Measurements from ENCODE around the gene ANKRD63. TPM values are rescaled to one million over a fixed set of nuclear protein-coding genes. Genes with fewer than 3 reads are reported as not detected.
A peak's percentile ranks its signal among the peaks of the same experiment; 100 is the strongest.

The ANKRD63 gene
- total RNA-seq, 1 experiment from 2014 or later = 1.2 TPM

DNA sequence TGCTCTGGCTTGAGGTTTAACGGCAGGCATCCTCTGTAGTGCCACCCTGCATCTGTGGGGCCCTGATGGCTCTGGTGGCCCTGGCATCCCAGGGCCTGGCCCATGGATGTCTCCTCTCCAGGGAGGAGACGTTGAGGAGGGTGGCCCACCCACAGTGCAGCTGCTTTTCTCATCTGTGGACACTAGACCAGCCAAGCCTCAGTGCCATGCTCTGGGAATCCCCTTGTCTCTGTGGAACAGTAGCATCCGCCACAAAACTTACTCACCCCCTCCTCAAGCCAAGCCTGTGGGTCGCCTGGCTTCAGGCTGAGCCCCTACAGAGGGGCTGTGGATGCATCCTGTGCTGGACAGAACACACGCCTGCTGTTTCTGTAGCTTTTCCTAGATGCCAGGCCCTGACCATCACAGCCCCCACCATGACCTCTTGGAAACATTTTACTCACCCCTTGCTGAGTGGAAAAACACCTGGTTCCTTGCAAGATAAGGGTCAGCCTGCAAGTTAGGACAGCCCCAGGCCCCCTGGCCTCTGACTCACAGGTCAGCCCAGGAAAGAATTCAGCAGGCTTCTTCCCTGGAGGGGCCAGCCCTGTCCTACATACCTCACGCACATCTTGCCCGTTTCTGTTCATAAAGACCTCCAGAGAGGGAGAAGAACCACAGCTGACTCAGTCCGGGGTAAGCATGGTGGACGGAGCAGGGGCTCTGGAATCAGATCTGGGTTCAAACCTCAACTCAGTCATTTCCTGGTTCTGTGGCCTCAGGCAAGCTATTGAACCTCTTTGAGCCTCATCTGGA, 25.0 kb downstream of the ANKRD63 start (continued):
- TF ChIP-seq, protein P1, sequence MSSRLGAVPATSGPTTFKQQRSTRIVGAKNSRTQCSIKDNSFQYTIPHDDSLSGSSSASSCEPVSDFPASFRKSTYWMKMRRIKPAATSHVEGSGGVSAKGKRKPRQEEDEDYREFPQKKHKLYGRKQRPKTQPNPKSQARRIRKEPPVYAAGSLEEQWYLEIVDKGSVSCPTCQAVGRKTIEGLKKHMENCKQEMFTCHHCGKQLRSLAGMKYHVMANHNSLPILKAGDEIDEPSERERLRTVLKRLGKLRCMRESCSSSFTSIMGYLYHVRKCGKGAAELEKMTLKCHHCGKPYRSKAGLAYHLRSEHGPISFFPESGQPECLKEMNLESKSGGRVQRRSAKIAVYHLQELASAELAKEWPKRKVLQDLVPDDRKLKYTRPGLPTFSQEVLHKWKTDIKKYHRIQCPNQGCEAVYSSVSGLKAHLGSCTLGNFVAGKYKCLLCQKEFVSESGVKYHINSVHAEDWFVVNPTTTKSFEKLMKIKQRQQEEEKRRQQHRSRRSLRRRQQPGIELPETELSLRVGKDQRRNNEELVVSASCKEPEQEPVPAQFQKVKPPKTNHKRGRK (CRISPR knock-in tag; IDR thresholded peaks at IDR 0.05; ENCODE audit: borderline replicate concordance) = no peak

DNA sequence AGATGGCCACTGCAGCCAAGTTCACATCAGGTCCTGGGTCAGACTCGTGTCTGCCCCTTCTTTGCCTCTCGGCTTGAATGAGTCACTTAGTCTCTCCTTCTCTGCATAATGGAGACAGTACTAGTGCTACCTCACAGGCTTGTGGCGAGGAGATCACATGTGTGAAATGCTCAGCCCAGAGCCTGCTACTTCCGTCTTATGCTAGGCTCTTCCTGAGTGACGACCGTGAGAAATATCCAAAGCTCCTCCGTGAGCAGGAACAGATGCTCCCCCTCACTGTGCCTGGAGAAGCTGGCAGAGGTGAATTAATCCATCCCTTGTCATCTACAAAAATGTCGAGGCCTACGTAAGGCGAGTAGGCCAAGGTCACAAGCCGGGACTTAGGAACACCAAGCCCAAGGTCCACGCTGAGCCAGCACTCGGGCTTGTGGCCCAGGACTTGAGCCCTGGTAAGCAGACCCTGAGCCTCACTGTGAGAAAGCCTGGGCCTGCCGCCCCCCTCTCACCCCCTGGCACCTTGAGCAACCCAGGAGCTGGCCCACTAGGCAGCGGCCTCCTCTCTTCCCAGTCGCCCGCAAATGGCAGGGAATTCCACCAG, 26.1 kb downstream of the ANKRD63 start:
- H3K4me1 Mint-ChIP-seq = peaks cover 31% of the 10 kb centered on the region
- ChIA-PET POLR2A (no interaction called here), CTCF (interaction anchor here (0.9 to 15.1 kb wide), 7 partner anchors 17 to 227 kb away, joined by 3 to 224 read pairs (median 15); partner anchors contain the start of gene PAK6)
- H3K4me3 Mint-ChIP-seq = no peak overlapping the region
- DNase-seq (ENCODE audit: low spot score) (no peak), ATAC-seq (no peak)
- no peaks in the 10 kb centered on the region for H3K9me3 Mint-ChIP-seq
- H3K27ac Mint-ChIP-seq = peak overlapping the region; percentile 54
- no peaks in the 10 kb centered on the region for H3K36me3 Mint-ChIP-seq
- peaks cover 22% of the 10 kb centered on the region for H3K27me3 Mint-ChIP-seq (ENCODE audit: low read depth)
- TF ChIP-seq MYBL2 (CRISPR knock-in tag; IDR thresholded peaks at IDR 0.05) = no peak

DNA sequence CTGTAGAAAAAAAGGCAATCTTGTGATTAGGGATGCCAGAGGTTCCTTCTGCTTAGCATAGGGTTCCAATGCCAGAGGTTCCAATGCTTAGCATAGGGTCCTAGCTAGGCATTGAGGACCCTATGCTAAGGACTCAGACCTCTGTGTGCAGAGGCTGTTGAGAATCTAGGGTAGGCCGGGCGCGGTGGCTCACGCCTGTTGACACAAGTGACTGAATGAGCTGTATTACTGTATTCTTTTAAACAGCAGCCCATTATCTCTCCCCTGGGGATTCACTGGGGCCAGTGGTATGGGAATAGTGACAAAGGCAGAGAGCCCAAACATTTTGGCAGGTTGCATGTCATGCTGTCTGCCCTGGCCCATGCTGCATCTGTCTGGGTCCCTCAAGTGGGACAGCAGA, 27.8 kb downstream of the ANKRD63 start:
- no peak for ATAC-seq
- Mint-ChIP-seq H3K4me1 (peaks cover 33% of the 10 kb centered on the region), H3K27me3 (ENCODE audit: low read depth) (peaks cover 35% of the 10 kb centered on the region), H3K36me3 (no peaks in the 10 kb centered on the region), H3K4me3 (no peak overlapping the region), H3K9me3 (no peaks in the 10 kb centered on the region), H3K27ac (no peak overlapping the region)
- DNase-seq (ENCODE audit: low spot score) = no peak
- TF ChIP-seq NFYB (CRISPR knock-in tag; conservative IDR thresholded peaks at IDR 0.05; ENCODE audit: low read depth) (no peak), CREB1 (CRISPR knock-in tag; IDR thresholded peaks at IDR 0.05) (no peak), CBFB (CRISPR knock-in tag; IDR thresholded peaks at IDR 0.05; ENCODE audit: low read depth) (no peak), TEAD4 (CRISPR knock-in tag; IDR thresholded peaks at IDR 0.05) (no peak), CREM (CRISPR knock-in tag; IDR thresholded peaks at IDR 0.05) (no peak)
- TF ChIP-seq, protein P2, sequence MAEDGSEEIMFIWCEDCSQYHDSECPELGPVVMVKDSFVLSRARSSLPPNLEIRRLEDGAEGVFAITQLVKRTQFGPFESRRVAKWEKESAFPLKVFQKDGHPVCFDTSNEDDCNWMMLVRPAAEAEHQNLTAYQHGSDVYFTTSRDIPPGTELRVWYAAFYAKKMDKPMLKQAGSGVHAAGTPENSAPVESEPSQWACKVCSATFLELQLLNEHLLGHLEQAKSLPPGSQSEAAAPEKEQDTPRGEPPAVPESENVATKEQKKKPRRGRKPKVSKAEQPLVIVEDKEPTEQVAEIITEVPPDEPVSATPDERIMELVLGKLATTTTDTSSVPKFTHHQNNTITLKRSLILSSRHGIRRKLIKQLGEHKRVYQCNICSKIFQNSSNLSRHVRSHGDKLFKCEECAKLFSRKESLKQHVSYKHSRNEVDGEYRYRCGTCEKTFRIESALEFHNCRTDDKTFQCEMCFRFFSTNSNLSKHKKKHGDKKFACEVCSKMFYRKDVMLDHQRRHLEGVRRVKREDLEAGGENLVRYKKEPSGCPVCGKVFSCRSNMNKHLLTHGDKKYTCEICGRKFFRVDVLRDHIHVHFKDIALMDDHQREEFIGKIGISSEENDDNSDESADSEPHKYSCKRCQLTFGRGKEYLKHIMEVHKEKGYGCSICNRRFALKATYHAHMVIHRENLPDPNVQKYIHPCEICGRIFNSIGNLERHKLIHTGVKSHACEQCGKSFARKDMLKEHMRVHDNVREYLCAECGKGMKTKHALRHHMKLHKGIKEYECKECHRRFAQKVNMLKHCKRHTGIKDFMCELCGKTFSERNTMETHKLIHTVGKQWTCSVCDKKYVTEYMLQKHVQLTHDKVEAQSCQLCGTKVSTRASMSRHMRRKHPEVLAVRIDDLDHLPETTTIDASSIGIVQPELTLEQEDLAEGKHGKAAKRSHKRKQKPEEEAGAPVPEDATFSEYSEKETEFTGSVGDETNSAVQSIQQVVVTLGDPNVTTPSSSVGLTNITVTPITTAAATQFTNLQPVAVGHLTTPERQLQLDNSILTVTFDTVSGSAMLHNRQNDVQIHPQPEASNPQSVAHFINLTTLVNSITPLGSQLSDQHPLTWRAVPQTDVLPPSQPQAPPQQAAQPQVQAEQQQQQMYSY (CRISPR knock-in tag; IDR thresholded peaks at IDR 0.05) = no peak
- TF ChIP-seq, protein P3, sequence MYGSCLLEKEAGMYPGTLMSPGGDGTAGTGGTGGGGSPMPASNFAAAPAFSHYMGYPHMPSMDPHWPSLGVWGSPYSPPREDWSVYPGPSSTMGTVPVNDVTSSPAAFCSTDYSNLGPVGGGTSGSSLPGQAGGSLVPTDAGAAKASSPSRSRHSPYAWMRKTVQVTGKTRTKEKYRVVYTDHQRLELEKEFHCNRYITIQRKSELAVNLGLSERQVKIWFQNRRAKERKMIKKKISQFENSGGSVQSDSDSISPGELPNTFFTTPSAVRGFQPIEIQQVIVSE (CRISPR knock-in tag; IDR thresholded peaks at IDR 0.05; ENCODE audit: borderline replicate concordance) = no peak
- TF ChIP-seq, protein P4, sequence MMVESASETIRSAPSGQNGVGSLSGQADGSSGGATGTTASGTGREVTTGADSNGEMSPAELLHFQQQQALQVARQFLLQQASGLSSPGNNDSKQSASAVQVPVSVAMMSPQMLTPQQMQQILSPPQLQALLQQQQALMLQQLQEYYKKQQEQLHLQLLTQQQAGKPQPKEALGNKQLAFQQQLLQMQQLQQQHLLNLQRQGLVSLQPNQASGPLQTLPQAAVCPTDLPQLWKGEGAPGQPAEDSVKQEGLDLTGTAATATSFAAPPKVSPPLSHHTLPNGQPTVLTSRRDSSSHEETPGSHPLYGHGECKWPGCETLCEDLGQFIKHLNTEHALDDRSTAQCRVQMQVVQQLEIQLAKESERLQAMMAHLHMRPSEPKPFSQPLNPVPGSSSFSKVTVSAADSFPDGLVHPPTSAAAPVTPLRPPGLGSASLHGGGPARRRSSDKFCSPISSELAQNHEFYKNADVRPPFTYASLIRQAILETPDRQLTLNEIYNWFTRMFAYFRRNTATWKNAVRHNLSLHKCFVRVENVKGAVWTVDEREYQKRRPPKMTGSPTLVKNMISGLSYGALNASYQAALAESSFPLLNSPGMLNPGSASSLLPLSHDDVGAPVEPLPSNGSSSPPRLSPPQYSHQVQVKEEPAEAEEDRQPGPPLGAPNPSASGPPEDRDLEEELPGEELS (CRISPR knock-in tag; IDR thresholded peaks at IDR 0.05) = no peak
- TF ChIP-seq, protein P5, sequence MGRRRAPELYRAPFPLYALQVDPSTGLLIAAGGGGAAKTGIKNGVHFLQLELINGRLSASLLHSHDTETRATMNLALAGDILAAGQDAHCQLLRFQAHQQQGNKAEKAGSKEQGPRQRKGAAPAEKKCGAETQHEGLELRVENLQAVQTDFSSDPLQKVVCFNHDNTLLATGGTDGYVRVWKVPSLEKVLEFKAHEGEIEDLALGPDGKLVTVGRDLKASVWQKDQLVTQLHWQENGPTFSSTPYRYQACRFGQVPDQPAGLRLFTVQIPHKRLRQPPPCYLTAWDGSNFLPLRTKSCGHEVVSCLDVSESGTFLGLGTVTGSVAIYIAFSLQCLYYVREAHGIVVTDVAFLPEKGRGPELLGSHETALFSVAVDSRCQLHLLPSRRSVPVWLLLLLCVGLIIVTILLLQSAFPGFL (CRISPR knock-in tag; IDR thresholded peaks at IDR 0.05; ENCODE audit: borderline replicate concordance) = no peak
- ChIA-PET POLR2A (interaction anchor here (0.7 kb wide), 1 partner anchor 207 kb away, joined by 3 read pairs; no protein-coding TSS in a partner anchor), CTCF (interaction anchor here (0.8 to 15.1 kb wide), 6 partner anchors 9 to 68 kb away, joined by 4 to 224 read pairs (median 10); partner anchors contain the start of genes INAFM2 and PAK6)
